Measurements from ENCODE around the gene CLIC5.

DNA sequence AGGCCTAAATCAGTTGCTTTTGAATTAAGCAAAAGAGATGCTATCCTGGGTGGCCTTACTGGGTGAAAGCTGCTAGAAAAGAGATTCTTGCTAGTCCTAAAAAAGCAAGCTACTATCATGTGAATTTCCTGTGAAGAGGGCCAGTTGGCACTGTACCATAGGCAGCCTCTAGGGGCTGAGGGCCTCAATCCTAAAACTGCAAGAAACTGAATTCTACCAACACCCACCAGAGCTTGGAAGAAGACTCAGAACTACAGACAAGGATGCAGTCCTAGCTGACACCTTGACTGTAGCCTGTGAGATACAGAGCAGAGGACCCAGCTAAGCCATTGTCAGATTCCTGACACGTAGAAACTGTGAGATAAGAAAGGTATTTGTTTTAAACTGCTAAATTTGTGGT is 24.5 kb downstream of the CLIC5 start:
- TF ChIP-seq, protein P1, sequence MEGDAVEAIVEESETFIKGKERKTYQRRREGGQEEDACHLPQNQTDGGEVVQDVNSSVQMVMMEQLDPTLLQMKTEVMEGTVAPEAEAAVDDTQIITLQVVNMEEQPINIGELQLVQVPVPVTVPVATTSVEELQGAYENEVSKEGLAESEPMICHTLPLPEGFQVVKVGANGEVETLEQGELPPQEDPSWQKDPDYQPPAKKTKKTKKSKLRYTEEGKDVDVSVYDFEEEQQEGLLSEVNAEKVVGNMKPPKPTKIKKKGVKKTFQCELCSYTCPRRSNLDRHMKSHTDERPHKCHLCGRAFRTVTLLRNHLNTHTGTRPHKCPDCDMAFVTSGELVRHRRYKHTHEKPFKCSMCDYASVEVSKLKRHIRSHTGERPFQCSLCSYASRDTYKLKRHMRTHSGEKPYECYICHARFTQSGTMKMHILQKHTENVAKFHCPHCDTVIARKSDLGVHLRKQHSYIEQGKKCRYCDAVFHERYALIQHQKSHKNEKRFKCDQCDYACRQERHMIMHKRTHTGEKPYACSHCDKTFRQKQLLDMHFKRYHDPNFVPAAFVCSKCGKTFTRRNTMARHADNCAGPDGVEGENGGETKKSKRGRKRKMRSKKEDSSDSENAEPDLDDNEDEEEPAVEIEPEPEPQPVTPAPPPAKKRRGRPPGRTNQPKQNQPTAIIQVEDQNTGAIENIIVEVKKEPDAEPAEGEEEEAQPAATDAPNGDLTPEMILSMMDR (IDR thresholded peaks at IDR 0.05) = no peak
- no peak for TF ChIP-seq POLR2A (IDR thresholded peaks at IDR 0.05)

Data from esophagus squamous epithelium (tissue), 4 donors.